ENCODE data around the gene TTC7B. TPM values are rescaled to one million over a fixed set of nuclear protein-coding genes. Genes with fewer than 3 reads are reported as not detected.

Gene TTC7B
- total and polyA plus RNA-seq, 2 of the 13 experiments (the other 11 are each of a cell fraction or from before 2014, with no cell fraction given): 1.3 to 3.2 TPM

- 51% methylated on average over 4 of the region's 4 CpGs for WGBS (ENCODE audit: low lambda C conversion rate)
- no peak for FAIRE-seq
Measured at GRCh38 chr14:90566481-90566880, 249.7 kb downstream of the TTC7B start.

GRCh38 chr14:90564496-90564895 lies 251.7 kb downstream of the TTC7B start:
- Histone ChIP-seq H3K4me2 (ENCODE audit: low read depth, low read length) (no peak overlapping the region), H2AFZ (ENCODE audit: low read length) (no peak overlapping the region), H3K4me3 (replicated peaks in 1 of 3; ENCODE audit: insufficient read depth in 1 of 3, low read depth in 2 of 3, low read length in 3 of 3) (no peak overlapping the region), H3K36me3 (replicated peaks in 1 of 2; ENCODE audit: control insufficient read depth in 1 of 2, insufficient read depth in 2 of 2, low read length in 2 of 2) (no peaks in the 10 kb centered on the region), H3K27me3 (ENCODE audit: control insufficient read depth in 1 of 2, insufficient read depth in 2 of 2, low read length in 2 of 2) (no peaks in the 10 kb centered on the region; a peak in 1 of 5 replicates), H3K79me2 (ENCODE audit: insufficient read depth, low read length) (no peaks in the 10 kb centered on the region), H3K9ac (ENCODE audit: insufficient read depth, low read depth, low read length) (no peak overlapping the region), H3K27ac (ENCODE audit: extremely low read length, insufficient read depth, low read length) (no peak overlapping the region), H3K9me3 (ENCODE audit: low read length) (no peaks in the 10 kb centered on the region), H4K20me1 (ENCODE audit: insufficient read depth, low read length) (no peaks in the 10 kb centered on the region), H3K4me1 (ENCODE audit: insufficient read depth, low read length) (no peaks in the 10 kb centered on the region)
- WGBS (ENCODE audit: low lambda C conversion rate): 64% methylated on average over 4 of the region's 4 CpGs
- intact Hi-C loops (cut with micrococcal nuclease; ENCODE audit: unreplicated experiment): no loop called here
- DNase-seq (ENCODE audit: low spot score): no peak
- no peak for FAIRE-seq
- in situ Hi-C loops (cut with HindIII; ENCODE audit: extremely low pct_ligation_motif_present, low pct_unique_long_range_greater_than_20kb): no loop called here
- POLR2A ChIA-PET: no interaction called here
- no TSS peak for BruUV-seq (replicated peaks)
- CTCF ChIA-PET (ENCODE audit: low intra/inter-chr PET ratio, low total read pairs): no interaction called here
- no peak for ATAC-seq
- TF ChIP-seq ZBTB46 (CRISPR knock-in tag; IDR thresholded peaks at IDR 0.05; ENCODE audit: borderline replicate concordance): no peak
- no peak for TF ChIP-seq NRL (CRISPR knock-in tag; IDR thresholded peaks at IDR 0.05; ENCODE audit: borderline replicate concordance)
- TF ChIP-seq ZNF7 (CRISPR knock-in tag; IDR thresholded peaks at IDR 0.05): no peak
- TF ChIP-seq RARG (CRISPR knock-in tag; IDR thresholded peaks at IDR 0.05; ENCODE audit: low read depth): no peak
- TF ChIP-seq HNRNPK (IDR thresholded peaks at IDR 0.05; ENCODE audit: low read depth, low read length, poor library complexity, severe bottlenecking): no peak
- no peak for TF ChIP-seq ZMAT3 (CRISPR knock-in tag; conservative IDR thresholded peaks at IDR 0.05)
- TF ChIP-seq ZNF280D (CRISPR knock-in tag; IDR thresholded peaks at IDR 0.05): no peak

More at GRCh38 chr14:90566481-90566880, 249.7 kb downstream of the TTC7B start:
- DNase-seq (ENCODE audit: low spot score) (no peak), ATAC-seq (no peak)
- Histone ChIP-seq H2AFZ (ENCODE audit: low read length) (no peak overlapping the region), H3K4me1 (ENCODE audit: insufficient read depth, low read length) (no peaks in the 10 kb centered on the region), H3K79me2 (ENCODE audit: insufficient read depth, low read length) (no peaks in the 10 kb centered on the region), H3K9me3 (ENCODE audit: low read length) (no peaks in the 10 kb centered on the region), H3K9ac (ENCODE audit: insufficient read depth, low read depth, low read length) (no peak overlapping the region), H3K4me2 (ENCODE audit: low read depth, low read length) (no peak overlapping the region), H3K27me3 (ENCODE audit: control insufficient read depth in 1 of 2, insufficient read depth in 2 of 2, low read length in 2 of 2) (peaks cover 0 to 1% of the 10 kb centered on the region in 2 experiments; a peak in 1 of 5 replicates), H3K4me3 (replicated peaks in 1 of 3; ENCODE audit: insufficient read depth in 1 of 3, low read depth in 2 of 3, low read length in 3 of 3) (no peak overlapping the region), H3K36me3 (replicated peaks in 1 of 2; ENCODE audit: control insufficient read depth in 1 of 2, insufficient read depth in 2 of 2, low read length in 2 of 2) (no peaks in the 10 kb centered on the region), H3K27ac (ENCODE audit: extremely low read length, insufficient read depth, low read length) (no peak overlapping the region), H4K20me1 (ENCODE audit: insufficient read depth, low read length) (no peaks in the 10 kb centered on the region)
- in situ Hi-C loops (cut with HindIII; ENCODE audit: extremely low pct_ligation_motif_present, low pct_unique_long_range_greater_than_20kb): no loop called here
- no TSS peak for BruUV-seq (replicated peaks)
- intact Hi-C loops (cut with micrococcal nuclease; ENCODE audit: unreplicated experiment): no loop called here
- CTCF ChIA-PET (ENCODE audit: low intra/inter-chr PET ratio, low total read pairs): no interaction called here
- TF ChIP-seq SRF (IDR thresholded peaks at IDR 0.05; ENCODE audit: low read depth, low read length): no peak
- TF ChIP-seq GABPA (IDR thresholded peaks at IDR 0.05; ENCODE audit: low read depth, low read length): no peak
- no peak for TF ChIP-seq GABPA (CRISPR knock-in tag; IDR thresholded peaks at IDR 0.05; ENCODE audit: low read depth)
- TF ChIP-seq ZNF260 (CRISPR knock-in tag; IDR thresholded peaks at IDR 0.05; ENCODE audit: borderline replicate concordance, low read depth): no peak
- TF ChIP-seq ZFX (CRISPR knock-in tag; IDR thresholded peaks at IDR 0.05; ENCODE audit: low read depth): no peak
- no peak for TF ChIP-seq GATAD2A (CRISPR knock-in tag; IDR thresholded peaks at IDR 0.05)
- TF ChIP-seq SMARCE1 (IDR thresholded peaks at IDR 0.05; ENCODE audit: borderline replicate concordance): no peak
- POLR2A ChIA-PET: no interaction called here
